Gastrocnemius medialis (tissue), 4 donors: Measurements from ENCODE around the gene PDPN. TPM values are rescaled to one million over a fixed set of nuclear protein-coding genes. Genes with fewer than 3 reads are reported as not detected.

Experiments used
- ATAC-seq, 2 donors: fragments of 150-250 bp; one replicate each; pipeline ENCODE4 v1.9.1; 2016
- DNase-seq, 2 donors: peaks; one replicate each; pipeline ENCODE4 v3.0.0-alpha.2; 2019
- H3K27ac ChIP-seq, 4 donors: fragments of 200-600 bp; sonication (generic); 1 replicate in 1 of 4; 2 replicates in 3 of 4; pipeline ENCODE4 v1.5.1; 2016 to 2018; ENCODE audit warnings: mild to moderate bottlenecking in 2 of 4, moderate library complexity in 1 of 4
- H3K27me3 ChIP-seq, 3 donors: fragments of 200-600 bp; sonication (generic) in 2 of 3; 1 replicate in 1 of 3; 2 replicates in 2 of 3; pipeline versions ENCODE4 v1.5.1 to v1.6.0; 2016 to 2019; ENCODE audit warnings: mild to moderate bottlenecking in 1 of 3, moderate library complexity in 1 of 3
- H3K36me3 ChIP-seq, 2 donors: fragments of 200-600 bp; sonication (generic) in 1 of 2; one replicate each; pipeline ENCODE4 v1.5.1; 2017 to 2018
- H3K4me1 ChIP-seq, 2 donors: fragments of 200-600 bp; sonication (generic) in 1 of 2; one replicate each; pipeline ENCODE4 v1.5.1; 2016 to 2017; ENCODE audit warnings: mild to moderate bottlenecking in 2 of 2
- H3K4me3 ChIP-seq, 4 donors: fragments of 200-600 bp; sonication (generic) in 3 of 4; 1 replicate in 1 of 4; 2 replicates in 3 of 4; pipeline ENCODE4 v1.5.1; 2016 to 2019; ENCODE audit warnings: mild to moderate bottlenecking in 2 of 4
- H3K9me3 ChIP-seq, 3 donors: fragments of 200-600 bp; sonication (generic) in 2 of 3; 1 replicate in 1 of 3; 2 replicates in 2 of 3; pipeline ENCODE4 v1.5.1; 2016 to 2019
- CTCF ChIP-seq, 5 experiments: fragments of 450-650 bp in 3 of 5; fragments of 200-600 bp in 2 of 5; sonication (generic) in 2 of 5; IDR thresholded peaks in 4 of 5; conservative IDR thresholded peaks in 1 of 5; 1 replicate in 4 of 5; 2 replicates in 1 of 5; pipeline ENCODE4 v1.5.1; 2016 to 2019; ENCODE audit warnings: antibody characterized with exemption in 5 of 5, mild to moderate bottlenecking in 3 of 5, moderate library complexity in 3 of 5
- POLR2A ChIP-seq, 2 donors: fragments of 450-650 bp; IDR thresholded peaks; one replicate each; pipeline ENCODE4 v1.6.1; 2017; ENCODE audit warnings: antibody characterized with exemption in 2 of 2, mild to moderate bottlenecking in 2 of 2, moderate library complexity in 2 of 2
- in situ Hi-C, 4 donors: fragments of 200-750 bp; cut with MboI; loops; one replicate each; pipeline versions ENCODE4 v1.15.0 to v1.8.0; 2017; ENCODE audit warnings: low sequenced_read_pairs in 4 of 4
- intact Hi-C: fragments of 100-400 bp; cut with DNase I; formaldehyde crosslinking; loops from one replicate; pipeline ENCODE4 v1.15.1; 2023; ENCODE audit warnings: low total_unique reads
- total RNA-seq, 4 donors: library from RNA; depleted of rRNA; stranded (reverse); fragments of >200 nt; gene quantifications; one replicate each; pipeline versions ENCODE4 v1.1.0 to v1.2.3, GENCODE V29; 2016

PDPN gene
- total RNA-seq: 10 to 100 TPM in 2 of 4 donors, 1 to 10 TPM in 2; 9.8 to 42.5 (median 21.3) TPM

- Histone ChIP-seq H3K27me3 (no peaks in the 10 kb centered on the region), H3K4me1 (peaks cover 0 to 15% of the 10 kb centered on the region in 2 donors), H3K4me3 (peak within 1 kb of the TSS; percentile 74 to 87 (median 80)), H3K9me3 (no peaks in the 10 kb centered on the region), H3K27ac (peak within 1 kb of the TSS; percentile 85 to 96 (median 92)), H3K36me3 (no peaks in the 10 kb centered on the region)
- peak; percentile 69 to 71 for ATAC-seq
- peak; percentile 38 to 71 for DNase-seq
- intact Hi-C loops: no loop called here
- in situ Hi-C loops: no loop called here
- TF ChIP-seq CTCF (IDR thresholded peaks at IDR 0.05 in 4 of 5, conservative IDR thresholded peaks at IDR 0.05 in 1 of 5): no peak
- peak; percentile 24 to 74 for TF ChIP-seq POLR2A (IDR thresholded peaks at IDR 0.05)
Measured at GRCh38 chr1:13583595-13583965, at the start of gene PDPN. Gene PDPN, plus strand, starts transcription at chr1:13583832. Its CDS starts 202 bp downstream, at chr1:13584034.

GRCh38 chr1:13535227-13535626 is 48.4 kb upstream of the PDPN start:
- H3K9me3 ChIP-seq: no peaks in the 10 kb centered on the region
- in situ Hi-C loops (no loop called here), intact Hi-C loops (no loop called here)
- TF ChIP-seq CTCF (IDR thresholded peaks at IDR 0.05 in 4 of 5, conservative IDR thresholded peaks at IDR 0.05 in 1 of 5) (no peak), POLR2A (IDR thresholded peaks at IDR 0.05) (no peak)
- H3K4me1 ChIP-seq: peaks cover 11% of the 10 kb centered on the region in 2 donors
- H3K36me3 ChIP-seq: no peaks in the 10 kb centered on the region
- H3K27me3 ChIP-seq: no peaks in the 10 kb centered on the region
- H3K4me3 ChIP-seq: no peak overlapping the region
- peak; percentile 97 to 98 for ATAC-seq
- peak; percentile 57 to 76 for DNase-seq
- peak overlapping the region; percentile 67 to 81 (median 73) for H3K27ac ChIP-seq

GRCh38 chr1:13536571-13536970 is 47.1 kb upstream of the PDPN start:
- Histone ChIP-seq H3K27me3 (no peaks in the 10 kb centered on the region), H3K4me3 (no peak overlapping the region), H3K9me3 (no peaks in the 10 kb centered on the region), H3K36me3 (no peaks in the 10 kb centered on the region), H3K4me1 (peaks cover 23 to 24% of the 10 kb centered on the region in 2 donors), H3K27ac (peak overlapping the region; percentile 67 to 81 (median 73))
- no peak for TF ChIP-seq POLR2A (IDR thresholded peaks at IDR 0.05)
- no peak for TF ChIP-seq CTCF (IDR thresholded peaks at IDR 0.05 in 4 of 5, conservative IDR thresholded peaks at IDR 0.05 in 1 of 5)
- no peak for ATAC-seq
- in situ Hi-C loops (no loop called here), intact Hi-C loops (no loop called here)
- no peak for DNase-seq

GRCh38 chr1:13538832-13539231 is 44.8 kb upstream of the PDPN start:
- H3K27me3 ChIP-seq: no peaks in the 10 kb centered on the region
- H3K36me3 ChIP-seq: no peaks in the 10 kb centered on the region
- H3K4me3 ChIP-seq: no peak overlapping the region
- DNase-seq: no peak
- no peak overlapping the region for H3K27ac ChIP-seq
- intact Hi-C loops: no loop called here
- in situ Hi-C loops: no loop called here
- TF ChIP-seq CTCF (IDR thresholded peaks at IDR 0.05 in 4 of 5, conservative IDR thresholded peaks at IDR 0.05 in 1 of 5): no peak
- TF ChIP-seq POLR2A (IDR thresholded peaks at IDR 0.05): no peak
- ATAC-seq: no peak
- H3K4me1 ChIP-seq: peaks cover 27 to 37% of the 10 kb centered on the region in 2 donors
- H3K9me3 ChIP-seq: no peaks in the 10 kb centered on the region

GRCh38 chr1:13539683-13540082 is 43.9 kb upstream of the PDPN start:
- no peaks in the 10 kb centered on the region for H3K27me3 ChIP-seq
- in situ Hi-C loops: loop anchor here in 1 of 4 donors (10.0 kb wide), 1 partner anchor 75 kb away; no protein-coding TSS in a partner anchor

More at GRCh38 chr1:13539683-13540082, 43.9 kb upstream of the PDPN start:
- Histone ChIP-seq H3K4me3 (no peak overlapping the region), H3K4me1 (peaks cover 33 to 46% of the 10 kb centered on the region in 2 donors), H3K36me3 (no peaks in the 10 kb centered on the region), H3K27ac (peak overlapping the region in 3 of 4 donors; percentile 85 to 95 (median 91)), H3K9me3 (no peaks in the 10 kb centered on the region)
- intact Hi-C loops: loop anchor here (2.0 to 5.0 kb wide), 2 partner anchors 33 to 52 kb away; no protein-coding TSS in a partner anchor
- DNase-seq: no peak
- no peak for ATAC-seq
- TF ChIP-seq POLR2A (IDR thresholded peaks at IDR 0.05) (no peak), CTCF (IDR thresholded peaks at IDR 0.05 in 4 of 5, conservative IDR thresholded peaks at IDR 0.05 in 1 of 5) (no peak)
